8988T (cell line): ENCODE data around the gene BCAM.

Experiments used
- DNase-seq: peaks from one replicate; pipeline ENCODE4 v3.0.0; 2011

BCAM gene

GRCh38 chr19:44794610-44795009, 14.3 kb upstream of the BCAM start:
- DNase-seq = no peak

- no peak for DNase-seq
Observed at GRCh38 chr19:44795398-44795987, 13.4 kb upstream of the BCAM start.

GRCh38 chr19:44796701-44797115, 12.2 kb upstream of the BCAM start:
- no peak for DNase-seq

GRCh38 chr19:44799627-44800346, 9.1 kb upstream of the BCAM start:
- no peak for DNase-seq

GRCh38 chr19:44800461-44800860, 8.4 kb upstream of the BCAM start:
- DNase-seq = peak; percentile 77

- no peak for DNase-seq
Observed at GRCh38 chr19:44803442-44804428, 5.2 kb upstream of the BCAM start.

GRCh38 chr19:44806291-44806690, 2.6 kb upstream of the BCAM start:
- no peak for DNase-seq

- no peak for DNase-seq
Observed at GRCh38 chr19:44807162-44807561, 1.7 kb upstream of the BCAM start.

GRCh38 chr19:44807652-44808462, 1.0 kb upstream of the BCAM start:
- no peak for DNase-seq

- DNase-seq = no peak
Observed at GRCh38 chr19:44809577-44810233, 802 bp downstream of the BCAM start.

- no peak for DNase-seq
Observed at GRCh38 chr19:44810234-44811121, 1.6 kb downstream of the BCAM start.

GRCh38 chr19:44811122-44811419, 2.2 kb downstream of the BCAM start:
- no peak for DNase-seq

GRCh38 chr19:44812142-44812718, 3.3 kb downstream of the BCAM start:
- no peak for DNase-seq

GRCh38 chr19:44813070-44813840, 4.4 kb downstream of the BCAM start:
- DNase-seq = no peak

GRCh38 chr19:44813841-44814470, 5.1 kb downstream of the BCAM start:
- DNase-seq = no peak

- DNase-seq = no peak
Observed at GRCh38 chr19:44814517-44814916, 5.6 kb downstream of the BCAM start.

GRCh38 chr19:44816301-44816700, 7.4 kb downstream of the BCAM start:
- no peak for DNase-seq

GRCh38 chr19:44817725-44818465, 9.0 kb downstream of the BCAM start:
- DNase-seq = no peak
